GM21786 (cell line): ENCODE measurements around the gene ST6GALNAC1.

ENCODE experiments used
- ATAC-seq: cut with Tn5 transposase; IDR thresholded peaks from one replicate; pipeline ENCODE4 v1.9.1; 2021; ENCODE audit not compliant: unreplicated experiment

The ST6GALNAC1 gene

GRCh38 chr17:76677406-76677805 is 33.8 kb upstream of the ST6GALNAC1 start:
- ATAC-seq: no peak

DNA sequence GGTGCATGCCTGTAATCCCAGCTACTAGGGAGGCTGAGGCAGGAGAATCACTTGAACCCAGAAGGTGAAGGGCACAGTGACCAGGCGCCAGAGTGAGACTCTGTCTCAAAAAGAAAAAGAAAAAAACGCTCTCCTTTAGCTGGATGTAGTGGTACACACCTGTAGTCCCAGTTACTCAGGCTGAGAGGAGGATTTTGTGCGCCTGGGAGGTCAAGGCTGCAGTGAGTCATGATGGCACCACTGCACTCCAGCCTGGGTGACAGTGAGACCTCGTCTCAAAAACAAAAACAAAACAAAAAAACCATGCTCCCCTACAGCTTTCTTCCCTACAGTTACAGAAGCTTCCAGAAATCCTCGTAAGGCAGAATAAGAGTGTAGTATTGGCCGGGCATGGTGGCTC is 33.1 kb upstream of the ST6GALNAC1 start:
- ATAC-seq: no peak

GRCh38 chr17:76675648-76676047 is 32.1 kb upstream of the ST6GALNAC1 start:
- ATAC-seq: no peak

DNA sequence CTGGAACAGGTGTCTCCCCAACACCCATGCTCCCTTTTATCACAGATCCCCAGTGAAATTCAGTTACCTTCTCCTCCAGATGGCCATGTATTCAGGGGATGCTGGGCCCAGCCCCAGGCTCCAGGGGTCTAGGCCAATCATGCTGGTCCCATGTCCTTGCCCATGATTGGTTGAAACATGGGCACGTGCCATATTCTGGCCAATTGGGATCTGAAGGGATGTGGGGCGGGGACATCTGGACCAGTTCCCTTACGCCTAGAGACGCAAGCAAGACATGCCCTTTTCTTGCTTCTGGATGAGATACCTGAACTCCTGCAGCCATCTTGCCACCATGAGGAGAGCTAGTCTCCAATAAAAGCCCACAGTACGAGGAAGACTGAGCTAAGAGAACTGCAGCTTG is 31.0 kb upstream of the ST6GALNAC1 start:
- no peak for ATAC-seq

- no peak for ATAC-seq
Observed at GRCh38 chr17:76673729-76674128, 30.2 kb upstream of the ST6GALNAC1 start.

DNA sequence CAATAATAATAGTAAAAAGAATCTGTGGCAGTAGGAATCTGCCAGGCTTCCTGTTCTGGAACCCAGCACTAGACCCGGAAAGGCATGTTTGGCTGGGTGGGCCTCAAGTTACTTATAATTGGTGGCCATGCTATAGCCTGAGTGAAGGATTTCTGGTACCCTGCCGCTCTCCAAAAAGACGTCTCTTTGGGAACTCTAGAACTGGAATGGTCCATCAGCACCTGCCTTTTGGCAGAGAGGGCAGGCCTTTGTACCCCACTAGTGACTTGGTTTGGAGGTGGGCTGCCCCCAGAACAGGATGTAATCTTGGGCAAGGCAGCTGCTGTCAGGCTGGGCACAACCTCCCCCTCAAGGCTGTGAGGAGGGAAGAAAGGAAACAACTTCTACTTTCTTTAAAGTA is 29.3 kb upstream of the ST6GALNAC1 start:
- ATAC-seq: no peak

DNA sequence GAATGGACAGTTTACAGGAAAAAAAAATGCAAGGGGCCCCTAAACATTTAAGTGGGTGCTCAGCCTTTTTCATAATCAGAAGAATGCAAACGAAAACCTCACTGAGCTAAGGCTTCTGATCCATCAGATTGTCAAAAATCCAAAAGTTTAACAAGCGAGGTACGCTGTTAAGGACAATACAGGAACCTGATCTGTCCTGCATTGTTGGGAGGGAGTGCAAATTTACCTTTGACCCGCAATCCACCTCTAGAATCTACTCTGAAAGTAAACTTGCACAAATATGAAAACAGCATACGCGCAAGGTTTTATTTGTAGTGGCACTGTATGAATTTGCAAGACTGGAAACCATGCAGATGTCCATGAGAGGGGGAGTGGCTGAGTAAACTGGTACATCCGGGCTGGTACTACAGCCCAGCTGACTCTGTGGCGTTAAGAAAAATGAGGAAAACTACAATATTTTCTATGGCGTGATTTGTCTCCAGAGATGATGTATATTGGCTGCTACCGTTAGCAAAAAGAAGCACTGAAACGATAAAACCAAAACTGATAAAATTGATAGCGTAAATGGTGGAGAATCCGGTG is 28.8 kb upstream of the ST6GALNAC1 start:
- ATAC-seq: no peak

DNA sequence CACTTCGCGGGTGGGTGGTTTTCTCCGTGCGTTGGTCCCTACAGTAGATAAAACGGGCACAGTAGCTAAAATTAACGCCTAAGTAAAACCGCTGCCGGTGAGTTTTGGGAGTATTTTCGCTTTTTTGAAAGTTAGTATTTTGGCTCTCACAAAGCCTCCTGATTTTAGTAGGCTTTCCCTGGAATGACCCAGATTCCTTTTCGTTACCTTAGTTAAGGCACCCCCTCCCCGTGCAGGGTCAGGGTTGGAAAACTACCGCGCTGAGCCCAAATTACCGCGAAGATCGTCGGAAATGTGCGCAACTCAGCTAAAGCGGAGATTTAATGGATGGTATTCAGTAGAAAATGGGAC is 28.3 kb upstream of the ST6GALNAC1 start:
- no peak for ATAC-seq

DNA sequence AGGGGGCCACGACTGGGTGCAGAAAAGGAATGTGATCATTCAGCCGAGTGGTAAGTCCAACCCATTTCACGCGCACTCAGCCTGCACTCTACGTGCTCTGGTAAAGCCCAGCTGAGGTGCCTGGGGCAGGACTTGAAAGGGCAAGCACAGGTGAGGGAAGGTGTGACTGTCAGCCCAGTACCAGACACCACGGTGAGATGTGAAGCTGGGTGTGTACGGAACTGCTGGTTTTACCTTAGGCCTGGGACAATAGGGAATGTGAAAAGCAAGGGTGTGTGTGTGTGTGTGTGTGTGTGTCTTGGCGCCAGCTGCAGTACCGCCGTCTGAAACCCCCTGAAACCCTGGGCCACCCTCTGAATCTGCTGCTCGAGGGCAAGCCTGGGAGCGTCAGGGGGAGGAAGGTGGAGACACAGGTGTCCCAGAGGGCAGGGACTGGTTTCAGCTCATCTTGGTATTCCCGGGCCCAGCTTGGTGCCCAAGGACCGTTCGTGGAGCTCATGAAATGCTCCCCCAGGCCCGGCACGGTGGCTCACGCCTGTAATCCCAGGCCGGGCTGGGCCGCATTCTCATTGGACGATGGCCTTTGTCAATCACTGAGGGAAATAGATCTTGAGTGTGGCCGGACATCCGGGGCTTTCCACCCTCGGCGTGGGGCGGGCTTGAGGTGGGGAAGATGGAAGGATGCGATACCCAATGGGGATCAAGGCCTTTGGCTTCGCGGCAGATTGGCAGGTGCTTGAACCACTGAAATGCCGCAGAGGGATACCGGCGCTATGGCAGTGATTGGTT is 27.8 kb upstream of the ST6GALNAC1 start:
- ATAC-seq: peak; percentile 98

DNA sequence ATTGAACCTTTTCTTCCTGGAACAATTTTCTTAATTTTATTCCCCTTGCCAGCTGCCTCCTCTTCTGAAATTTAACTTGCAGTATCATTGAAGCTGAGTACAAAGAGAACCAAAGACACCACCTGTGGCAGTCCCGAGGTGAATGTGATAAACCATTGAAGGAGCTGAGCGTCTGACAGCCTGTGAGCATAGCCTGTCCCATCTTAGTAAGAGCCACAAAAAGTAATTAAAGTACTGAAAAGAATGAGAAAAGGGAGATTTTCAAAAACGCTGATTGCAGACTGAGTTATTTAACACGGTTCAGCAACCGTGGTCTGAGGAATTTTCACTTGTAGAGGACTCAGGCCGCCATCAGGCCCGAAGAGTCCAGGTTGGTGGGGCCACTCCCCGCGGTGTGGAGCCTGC is 27.2 kb upstream of the ST6GALNAC1 start:
- ATAC-seq: no peak

- no peak for ATAC-seq
Observed at GRCh38 chr17:76670020-76670717, 26.6 kb upstream of the ST6GALNAC1 start.

GRCh38 chr17:76667786-76668453 is 24.4 kb upstream of the ST6GALNAC1 start:
- ATAC-seq: no peak

DNA sequence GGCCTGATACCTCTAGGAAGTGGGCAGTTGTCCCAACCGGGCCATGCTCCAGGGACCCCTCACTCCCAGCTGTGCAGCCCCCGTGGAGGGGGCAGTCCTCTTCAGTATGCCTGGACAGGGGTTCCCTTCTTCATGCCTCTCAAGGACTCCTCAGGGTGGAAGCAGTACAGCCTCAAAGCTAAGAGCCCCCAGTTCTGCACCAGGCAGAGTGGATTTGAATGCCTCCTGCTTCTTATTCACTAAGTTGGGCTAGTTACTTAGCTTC is 23.9 kb upstream of the ST6GALNAC1 start:
- no peak for ATAC-seq

- ATAC-seq: no peak
Observed at GRCh38 chr17:76660656-76661042, 17.1 kb upstream of the ST6GALNAC1 start.

DNA sequence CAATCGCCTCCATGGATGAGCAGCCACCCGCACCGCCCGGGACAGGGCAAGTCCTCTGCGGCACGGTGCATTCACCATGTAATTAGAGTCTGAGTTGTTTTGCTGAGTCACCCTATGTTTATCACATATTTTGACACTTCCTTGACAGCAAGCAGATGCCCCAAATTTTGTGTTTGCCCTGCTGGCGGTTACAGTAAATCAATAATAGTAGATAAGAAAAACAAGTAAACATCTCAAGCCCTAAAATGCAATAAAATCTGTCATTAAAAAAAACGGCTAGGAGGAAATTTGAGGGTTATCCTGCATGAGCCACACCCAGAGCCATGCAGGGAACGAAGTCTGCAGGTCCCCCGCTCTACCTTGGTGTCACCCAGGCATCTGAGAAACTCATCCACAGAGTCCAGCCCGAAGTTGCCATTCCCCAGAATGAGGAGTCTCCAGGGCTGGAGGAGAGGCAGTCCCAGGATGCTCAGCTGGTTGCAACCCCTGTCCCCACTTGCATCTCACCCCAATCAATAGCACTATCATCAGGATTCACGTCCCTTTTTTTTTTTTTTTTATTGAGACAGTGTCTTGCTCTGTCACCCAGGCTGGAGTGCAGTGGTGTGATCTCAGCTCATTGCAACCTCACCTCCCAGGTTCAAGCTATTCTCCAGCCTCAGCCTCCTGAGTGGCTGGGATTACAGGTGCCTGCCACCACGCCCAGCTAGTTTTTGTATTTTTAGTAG is 16.5 kb upstream of the ST6GALNAC1 start:
- no peak for ATAC-seq

GRCh38 chr17:76658242-76658662 is 14.7 kb upstream of the ST6GALNAC1 start:
- no peak for ATAC-seq

DNA sequence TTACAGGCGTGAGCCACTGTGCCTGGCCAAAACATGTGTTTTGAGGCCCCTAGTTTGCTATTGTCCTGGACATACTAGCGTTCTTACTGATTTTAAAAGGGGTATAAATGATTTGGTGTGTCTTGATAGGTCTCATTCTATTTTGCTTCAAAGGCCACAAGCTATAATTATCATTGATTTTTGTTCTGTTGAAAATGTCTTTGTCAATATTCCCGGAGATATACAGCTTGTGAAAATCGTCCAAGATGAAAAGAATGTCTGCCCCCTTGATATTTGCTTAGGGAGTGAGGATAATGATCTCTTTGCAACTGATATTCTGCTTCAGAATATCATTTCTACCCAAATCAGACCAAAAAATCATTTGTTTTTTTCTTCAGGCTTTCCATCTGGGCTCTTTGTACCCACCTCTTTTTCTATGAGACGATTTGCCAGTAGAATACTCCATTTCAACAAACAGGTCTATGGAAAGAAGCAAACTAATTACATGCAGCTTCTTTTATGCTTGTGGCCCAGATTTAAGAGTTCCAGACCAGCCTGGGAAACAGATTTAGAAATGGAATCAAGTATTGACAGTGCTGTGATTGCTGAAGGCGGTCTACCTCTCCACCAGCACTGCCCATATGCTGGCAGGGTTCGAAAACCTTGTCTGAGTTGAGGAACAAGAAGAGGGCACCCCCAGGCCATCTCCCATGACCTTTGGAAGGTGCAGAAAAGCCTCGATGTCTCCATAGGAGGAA is 14.1 kb upstream of the ST6GALNAC1 start:
- no peak for ATAC-seq

DNA sequence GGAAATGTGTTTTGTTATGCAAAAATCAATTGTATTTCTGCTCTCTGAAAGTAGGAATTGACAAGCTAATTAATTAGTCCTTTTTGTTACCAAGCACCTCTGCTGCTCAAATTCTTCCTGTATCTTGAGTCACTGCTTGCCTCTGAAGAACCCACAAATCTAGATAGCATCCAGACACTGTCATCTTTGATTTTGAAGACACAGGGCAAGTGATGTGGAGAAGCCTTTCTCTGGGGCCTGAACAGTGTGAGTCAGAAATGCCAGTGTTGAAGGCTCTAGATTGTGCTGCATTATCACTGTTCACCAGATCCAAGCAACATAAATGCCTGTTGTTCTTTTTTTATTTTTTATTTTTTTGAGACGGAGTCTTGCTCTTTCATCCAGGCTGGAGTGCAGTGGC is 10.9 kb upstream of the ST6GALNAC1 start:
- no peak for ATAC-seq

DNA sequence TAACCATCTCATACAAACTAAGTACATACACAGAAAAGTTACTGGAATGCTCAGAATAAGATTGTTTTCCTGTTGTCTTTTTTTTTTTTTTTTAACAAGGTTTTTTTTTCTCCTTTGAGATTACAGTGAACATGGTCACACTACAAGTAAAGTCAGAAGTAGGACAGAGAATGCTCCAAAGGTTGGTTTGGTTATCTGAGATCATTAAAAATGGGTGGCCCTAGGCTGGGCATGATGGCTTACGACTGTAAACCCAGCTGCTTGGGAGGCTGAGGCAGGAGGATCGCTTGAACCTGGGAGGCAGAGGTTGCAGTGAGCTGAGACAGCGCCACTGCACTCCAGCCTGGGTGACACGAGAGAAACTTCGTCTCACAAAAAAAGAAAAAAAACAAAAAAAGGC is 6.9 kb upstream of the ST6GALNAC1 start:
- no peak for ATAC-seq

GRCh38 chr17:76646712-76647111 is 3.2 kb upstream of the ST6GALNAC1 start:
- ATAC-seq: no peak

- ATAC-seq: no peak
Observed at GRCh38 chr17:76645481-76645880, 1.9 kb upstream of the ST6GALNAC1 start.
